GM19463 (cell line): Measurements from ENCODE around the gene NTN3.

Source experiments
- ATAC-seq: cut with Tn5 transposase; IDR thresholded peaks from one replicate; pipeline ENCODE4 v1.9.1; 2021; ENCODE audit warnings: mild to moderate bottlenecking, moderate library complexity; ENCODE audit not compliant: unreplicated experiment

Gene NTN3

GRCh38 chr16:2512735-2513404 is 41.8 kb downstream of the NTN3 start:
- no peak for ATAC-seq

DNA sequence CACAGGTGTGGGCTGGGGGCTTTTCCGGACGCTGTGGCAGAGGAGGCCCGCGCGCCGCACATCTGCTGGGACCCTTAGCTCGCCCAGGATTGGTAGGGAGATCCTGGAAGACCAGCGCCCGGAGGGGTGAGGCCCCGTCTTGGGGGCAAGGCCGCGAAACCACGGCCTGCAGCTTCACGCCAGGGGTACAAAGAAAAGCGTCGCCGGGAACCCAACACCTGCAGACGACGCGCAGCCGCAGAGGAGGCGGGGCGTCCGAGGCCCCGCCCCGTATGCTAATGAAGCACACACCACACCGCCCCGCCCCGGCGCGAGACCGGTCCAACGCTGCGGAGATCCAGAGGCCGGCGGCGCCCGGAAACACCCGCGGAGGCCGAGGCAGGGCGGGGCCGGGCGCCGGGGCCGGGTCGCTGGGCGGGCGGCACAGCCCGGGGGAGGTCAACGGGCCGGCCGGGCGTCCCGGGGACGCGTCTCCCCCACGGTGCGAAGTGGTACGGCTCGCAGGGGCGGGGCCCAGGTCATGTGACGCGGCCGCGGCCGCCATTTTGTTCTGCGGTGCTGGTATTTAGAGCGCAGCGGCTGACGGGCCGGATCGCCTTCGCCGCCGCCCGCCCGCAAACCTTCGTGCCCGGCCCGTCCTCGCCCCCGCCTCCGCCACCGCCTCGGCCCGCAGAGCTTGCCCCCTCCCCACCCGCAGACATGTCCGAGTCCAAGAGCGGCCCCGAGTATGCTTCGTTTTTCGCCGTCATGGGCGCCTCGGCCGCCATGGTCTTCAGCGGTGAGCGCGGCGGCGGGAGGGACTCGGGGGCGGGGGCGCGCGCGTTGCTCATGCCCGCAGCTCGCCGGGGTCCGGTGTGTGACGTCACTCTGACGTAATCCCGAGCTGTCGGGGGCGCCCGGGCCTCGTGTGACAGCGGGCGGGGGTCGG is 42.6 kb downstream of the NTN3 start, which contains the start of gene ATP6V0C:
ATP6V0C (plus strand) TSS at position 548 of the 928 bp plus-strand sequence; CDS start at position 700, 152 bp downstream.
- peak; percentile 72 for ATAC-seq

- no peak for ATAC-seq
Measured at GRCh38 chr16:2514333-2515179, 43.5 kb downstream of the NTN3 start.

- no peak for ATAC-seq
Measured at GRCh38 chr16:2515180-2515851, 44.2 kb downstream of the NTN3 start.

- no peak for ATAC-seq
Measured at GRCh38 chr16:2516391-2517240, 45.5 kb downstream of the NTN3 start.

GRCh38 chr16:2517954-2518605 is 47.0 kb downstream of the NTN3 start:
- no peak for ATAC-seq

GRCh38 chr16:2518823-2519710 is 48.0 kb downstream of the NTN3 start:
- ATAC-seq = no peak

GRCh38 chr16:2519711-2520080 is 48.6 kb downstream of the NTN3 start:
- no peak for ATAC-seq

DNA sequence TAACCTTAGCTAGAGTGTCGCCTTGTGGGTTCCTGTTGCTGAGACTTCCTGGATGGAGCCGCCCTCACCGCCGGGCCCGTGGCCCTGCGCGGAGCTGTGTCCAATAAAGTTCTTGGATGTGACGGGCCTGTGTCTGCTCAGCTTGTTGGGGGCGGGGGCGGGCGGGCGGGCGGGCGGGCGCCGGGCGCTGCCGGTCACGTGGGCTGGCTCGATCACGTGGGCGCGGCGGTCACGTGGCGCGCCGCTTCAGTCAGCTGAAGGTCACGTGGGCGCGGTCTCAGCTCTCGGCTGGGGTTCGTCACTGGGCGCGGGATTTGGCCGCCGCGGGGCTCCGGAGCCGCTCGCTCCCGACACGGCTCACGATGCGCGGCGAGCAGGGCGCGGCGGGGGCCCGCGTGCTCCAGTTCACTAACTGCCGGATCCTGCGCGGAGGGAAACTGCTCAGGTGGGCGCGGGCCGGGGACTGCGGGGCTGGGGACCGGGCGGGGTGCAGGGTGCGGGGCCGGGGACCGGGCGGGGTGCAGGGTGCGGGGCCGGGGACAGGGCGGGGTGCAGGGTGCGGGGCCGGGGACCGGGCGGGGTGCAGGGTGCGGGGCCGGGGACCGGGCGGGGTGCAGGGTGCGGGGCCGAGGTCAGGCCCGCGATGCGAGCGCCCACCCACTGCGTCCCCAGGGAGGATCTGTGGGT is 49.1 kb downstream of the NTN3 start, which contains the start of gene AMDHD2:
AMDHD2 (plus strand) TSS at position 275 of the 687 bp plus-strand sequence; CDS start at position 363, 88 bp downstream.
- ATAC-seq = no peak

DNA sequence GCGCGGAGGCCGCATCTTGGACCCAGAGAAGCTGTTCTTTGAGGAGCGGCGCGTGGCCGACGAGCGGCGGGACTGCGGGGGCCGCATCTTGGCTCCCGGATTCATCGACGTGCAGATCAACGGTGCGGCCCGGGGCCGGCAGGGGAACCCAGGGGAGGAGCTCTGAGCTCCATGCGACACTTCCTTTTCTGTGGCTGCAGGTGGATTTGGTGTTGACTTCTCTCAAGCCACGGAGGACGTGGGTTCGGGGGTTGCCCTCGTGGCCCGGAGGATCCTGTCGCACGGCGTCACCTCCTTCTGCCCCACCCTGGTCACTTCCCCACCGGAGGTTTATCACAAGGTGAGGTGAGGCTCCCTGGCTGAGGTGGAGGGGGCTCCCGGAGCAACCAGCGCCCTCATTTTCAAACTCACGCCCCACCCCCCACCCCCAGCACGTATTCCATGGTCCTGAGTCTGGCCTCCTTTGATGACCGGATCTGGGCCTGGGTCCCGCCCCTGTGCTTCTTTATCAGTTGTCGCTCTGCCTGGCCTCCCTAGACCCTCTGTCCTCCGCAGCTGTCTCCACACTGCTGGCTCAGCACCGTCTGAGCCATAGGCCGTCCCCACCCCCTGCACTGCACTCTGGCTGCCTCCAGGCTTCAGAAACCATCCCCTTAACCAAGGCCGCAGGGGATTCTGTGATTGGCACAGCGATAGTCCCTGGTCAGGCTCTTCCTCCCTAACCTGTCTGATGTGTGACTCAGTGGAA is 49.9 kb downstream of the NTN3 start:
- no peak for ATAC-seq
